GM12875 (cell line): Measurements from ENCODE around the gene KIAA1671.

Experiments
- H3K4me3 ChIP-seq: one replicate; pipeline ENCODE4 v1.5.1; 2011; ENCODE audit warnings: low read depth, low read length, control low read depth
- TF ChIP-seq, protein P1 (sequence below): IDR thresholded peaks from 2 replicates; pipeline ENCODE4 v1.5.1; 2011; ENCODE audit warnings: low read depth, mild to moderate bottlenecking, control low read depth, inconsistent platforms, low read length, moderate library complexity, borderline replicate concordance; ENCODE audit not compliant: insufficient read depth

KIAA1671 gene

DNA sequence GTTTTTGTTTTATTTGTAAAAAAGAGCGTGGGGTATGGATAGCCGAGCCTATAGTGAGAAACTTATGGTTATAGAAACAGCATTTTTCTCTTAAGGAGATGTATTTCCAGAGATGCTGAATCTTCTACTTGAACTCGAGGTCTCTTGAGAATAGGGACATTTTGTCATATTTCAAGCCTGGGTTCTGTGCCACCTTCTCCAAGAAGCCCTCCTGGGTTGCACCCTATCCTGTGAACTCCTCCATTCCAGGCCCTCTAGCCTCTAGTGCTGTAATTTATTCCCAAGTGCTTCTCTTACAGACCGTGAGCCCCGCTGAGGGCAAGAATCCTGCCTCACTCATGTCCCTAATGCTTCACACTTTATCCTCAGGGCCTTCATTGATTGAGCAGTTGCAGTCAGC lies 108.6 kb downstream of the KIAA1671 start:
- TF ChIP-seq, protein P1, sequence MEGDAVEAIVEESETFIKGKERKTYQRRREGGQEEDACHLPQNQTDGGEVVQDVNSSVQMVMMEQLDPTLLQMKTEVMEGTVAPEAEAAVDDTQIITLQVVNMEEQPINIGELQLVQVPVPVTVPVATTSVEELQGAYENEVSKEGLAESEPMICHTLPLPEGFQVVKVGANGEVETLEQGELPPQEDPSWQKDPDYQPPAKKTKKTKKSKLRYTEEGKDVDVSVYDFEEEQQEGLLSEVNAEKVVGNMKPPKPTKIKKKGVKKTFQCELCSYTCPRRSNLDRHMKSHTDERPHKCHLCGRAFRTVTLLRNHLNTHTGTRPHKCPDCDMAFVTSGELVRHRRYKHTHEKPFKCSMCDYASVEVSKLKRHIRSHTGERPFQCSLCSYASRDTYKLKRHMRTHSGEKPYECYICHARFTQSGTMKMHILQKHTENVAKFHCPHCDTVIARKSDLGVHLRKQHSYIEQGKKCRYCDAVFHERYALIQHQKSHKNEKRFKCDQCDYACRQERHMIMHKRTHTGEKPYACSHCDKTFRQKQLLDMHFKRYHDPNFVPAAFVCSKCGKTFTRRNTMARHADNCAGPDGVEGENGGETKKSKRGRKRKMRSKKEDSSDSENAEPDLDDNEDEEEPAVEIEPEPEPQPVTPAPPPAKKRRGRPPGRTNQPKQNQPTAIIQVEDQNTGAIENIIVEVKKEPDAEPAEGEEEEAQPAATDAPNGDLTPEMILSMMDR: no peak
- no peak overlapping the region for H3K4me3 ChIP-seq

DNA sequence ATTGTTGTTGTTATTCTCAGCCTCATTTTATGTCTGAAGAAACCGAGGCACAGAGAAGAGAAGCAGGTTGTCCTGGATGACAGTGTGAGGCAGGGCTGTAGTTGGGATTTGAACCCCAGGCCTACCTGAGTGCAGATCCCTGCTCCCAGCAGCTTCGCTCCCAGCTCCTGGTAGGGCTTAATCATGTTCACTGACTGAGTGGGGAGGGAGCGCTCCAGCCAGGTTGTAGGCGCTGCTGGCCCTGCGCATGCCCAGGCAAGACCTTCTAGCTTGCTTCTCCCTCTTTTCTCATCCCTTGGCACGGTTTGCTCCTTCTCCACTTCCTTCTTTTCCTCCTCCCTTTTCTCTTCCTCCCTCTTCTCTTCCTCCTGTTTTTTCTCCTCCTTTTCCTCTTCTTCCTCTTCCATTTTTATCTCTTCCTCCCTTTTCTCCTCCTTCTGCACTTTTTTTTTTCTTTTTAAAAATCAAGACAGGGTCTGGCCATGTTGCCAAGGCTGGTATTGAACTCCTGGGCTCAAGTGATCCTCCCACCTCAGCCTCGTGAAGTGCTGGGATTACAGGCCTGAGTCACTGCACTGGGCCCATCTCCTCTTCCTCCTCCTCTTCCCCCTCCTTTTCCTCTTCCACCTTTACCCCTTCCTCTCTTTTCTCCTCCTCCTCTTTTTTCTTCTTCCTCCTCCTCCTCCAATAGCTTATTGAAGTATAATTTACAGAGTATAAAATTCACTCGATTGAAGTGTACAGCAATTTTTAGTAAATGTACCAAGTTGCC lies 109.3 kb downstream of the KIAA1671 start:
- no peak overlapping the region for H3K4me3 ChIP-seq
- TF ChIP-seq, protein P1: no peak

DNA sequence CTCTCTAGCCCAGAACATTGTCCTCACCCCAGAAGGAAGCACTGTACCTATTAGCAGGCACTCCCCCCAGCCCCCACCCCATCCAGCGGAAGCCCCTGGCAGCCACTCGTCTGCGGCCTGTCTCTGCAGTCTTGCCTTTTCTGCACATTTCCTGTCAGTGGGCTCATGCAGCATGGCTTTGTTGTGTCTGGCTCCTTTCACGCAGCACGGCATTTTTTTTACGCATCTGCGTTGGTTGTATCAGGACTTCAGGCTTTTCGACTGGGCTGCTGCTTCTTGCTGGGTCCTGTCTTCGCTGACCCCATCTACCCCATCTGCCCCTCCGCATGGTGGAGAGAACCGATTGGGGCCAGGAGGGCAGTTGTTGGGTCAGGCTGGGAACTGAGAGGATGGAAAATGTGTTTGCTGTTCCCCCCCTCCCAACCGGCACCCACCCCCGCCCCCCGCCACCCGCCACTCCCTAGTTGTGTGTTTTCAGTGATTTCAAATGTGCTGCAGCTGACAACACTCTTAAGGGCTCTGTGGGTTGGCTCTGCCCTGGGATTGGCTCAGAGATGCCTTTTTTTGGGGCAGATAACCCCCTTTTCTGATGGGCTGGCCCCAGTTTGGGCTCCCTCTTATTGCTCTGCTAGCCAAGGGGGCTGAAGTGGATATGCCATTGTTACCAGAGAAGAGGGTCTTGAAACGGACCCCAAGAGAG lies 110.0 kb downstream of the KIAA1671 start:
- no peak overlapping the region for H3K4me3 ChIP-seq
- TF ChIP-seq, protein P1: no peak

DNA sequence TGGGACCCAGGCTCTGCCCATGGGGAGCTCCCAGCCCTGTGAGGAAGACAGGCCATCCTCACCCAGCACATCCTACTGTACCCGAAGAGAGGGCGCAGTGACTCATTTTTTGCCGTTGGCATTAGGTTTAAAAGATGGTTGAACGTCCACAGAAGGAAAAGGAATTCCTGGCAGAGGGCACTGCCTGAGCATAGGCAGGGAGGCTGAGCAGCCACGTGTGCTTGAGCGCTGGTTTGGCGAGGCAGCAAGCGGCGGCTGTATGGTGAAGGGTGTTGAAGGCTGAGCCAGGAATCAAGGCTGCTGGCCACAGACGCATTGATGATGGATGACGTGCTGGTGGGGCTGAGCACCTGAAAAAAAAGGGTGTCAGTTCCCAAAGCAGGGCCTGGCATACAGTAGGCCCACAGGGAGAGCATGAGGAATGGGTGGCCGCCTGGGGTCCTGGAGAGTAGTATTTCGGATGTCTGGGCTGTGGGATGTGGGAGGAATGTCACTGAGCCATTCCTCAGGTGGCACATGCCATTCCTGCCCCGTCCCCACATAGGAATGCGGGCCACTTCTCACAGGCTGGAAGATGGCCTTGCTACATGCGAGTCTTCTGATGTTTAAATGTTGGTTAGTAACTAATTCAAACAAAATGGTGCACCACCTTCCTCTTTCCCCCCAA lies 112.5 kb downstream of the KIAA1671 start:
- TF ChIP-seq, protein P1: no peak
- no peak overlapping the region for H3K4me3 ChIP-seq

DNA sequence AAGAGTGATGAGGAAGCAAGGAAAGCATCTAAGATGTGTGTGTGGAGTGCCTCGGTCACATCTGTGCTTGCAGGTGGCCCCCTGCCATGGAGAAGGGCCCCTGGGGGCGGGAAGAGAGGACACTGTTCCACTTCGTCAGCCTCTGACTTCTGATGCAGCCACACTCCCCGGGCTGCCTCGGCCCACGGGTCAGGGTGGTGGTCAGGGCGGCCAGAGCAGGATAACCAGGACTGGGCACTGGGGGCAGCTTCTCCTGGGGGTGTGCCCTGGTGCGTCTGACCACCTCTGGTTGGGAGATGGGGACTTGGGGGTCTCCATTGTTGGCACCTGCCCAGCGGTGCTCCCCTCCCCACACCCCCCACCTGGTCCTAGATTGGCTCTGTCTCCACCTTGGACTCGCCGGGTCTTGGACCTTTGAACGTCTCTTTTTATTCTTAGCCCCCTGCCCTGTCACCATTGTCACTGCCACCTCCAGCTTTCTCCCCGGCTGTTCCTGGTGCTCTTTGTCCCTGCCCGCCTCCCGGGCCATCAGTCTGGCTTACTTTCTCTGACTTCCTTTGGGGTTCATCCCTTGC lies 114.4 kb downstream of the KIAA1671 start:
- TF ChIP-seq, protein P1: no peak
- H3K4me3 ChIP-seq: no peak overlapping the region

DNA sequence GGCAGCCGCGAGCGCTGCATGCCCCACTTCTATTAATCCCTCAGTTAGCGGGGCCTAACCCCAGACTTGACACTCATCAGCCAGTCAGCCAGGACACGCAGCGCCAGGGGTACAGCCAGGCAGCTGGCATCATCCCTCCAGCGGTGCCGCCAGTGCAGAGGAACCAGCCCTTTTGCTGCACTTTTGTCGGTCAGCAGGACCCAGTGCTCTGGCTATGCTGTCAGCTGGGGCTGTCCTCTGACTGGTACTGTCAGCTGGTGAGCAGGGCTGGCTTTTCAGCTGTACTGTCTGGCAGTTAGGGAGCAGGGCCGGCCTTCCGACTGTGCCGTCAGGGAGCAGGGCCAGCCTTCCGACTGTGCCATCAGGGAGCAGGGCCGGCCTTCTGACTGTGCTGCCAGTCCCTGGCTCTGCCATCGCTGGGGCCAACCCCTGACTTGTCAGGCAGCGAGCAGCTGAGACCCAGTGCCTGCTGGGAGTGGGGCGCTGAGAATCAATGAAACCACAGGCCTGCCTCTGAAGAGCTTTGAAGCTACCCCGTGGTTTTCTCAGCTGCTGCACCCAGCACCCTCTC lies 115.4 kb downstream of the KIAA1671 start:
- TF ChIP-seq, protein P1: no peak
- no peak overlapping the region for H3K4me3 ChIP-seq
